ENCODE results near the gene ADGRG1.

Gene ADGRG1

GRCh38 chr16:57637424-57637823 is 9.0 kb downstream of the ADGRG1 start:
- DNase-seq, result no peak

- DNase-seq, result no peak
Observed at GRCh38 chr16:57637965-57638364, 9.5 kb downstream of the ADGRG1 start.

- no peak for DNase-seq
Observed at GRCh38 chr16:57638381-57638780, 10.0 kb downstream of the ADGRG1 start.

- peak; percentile 50 to 58 for DNase-seq
Observed at GRCh38 chr16:57639172-57639887, 10.9 kb downstream of the ADGRG1 start.

- no peak for DNase-seq
Observed at GRCh38 chr16:57640185-57640584, 11.8 kb downstream of the ADGRG1 start.

- no peak for DNase-seq
Observed at GRCh38 chr16:57640612-57641011, 12.2 kb downstream of the ADGRG1 start.

GRCh38 chr16:57642160-57643135 is 14.0 kb downstream of the ADGRG1 start:
- no peak for DNase-seq

GRCh38 chr16:57643147-57643874 is 14.9 kb downstream of the ADGRG1 start:
- no peak for DNase-seq

- no peak for DNase-seq
Observed at GRCh38 chr16:57643910-57644309, 15.5 kb downstream of the ADGRG1 start.

- no peak for DNase-seq
Observed at GRCh38 chr16:57644383-57645014, 16.1 kb downstream of the ADGRG1 start.

- DNase-seq, result no peak
Observed at GRCh38 chr16:57645169-57645568, 16.7 kb downstream of the ADGRG1 start.

- no peak for DNase-seq
Observed at GRCh38 chr16:57645691-57646387, 17.4 kb downstream of the ADGRG1 start.

GRCh38 chr16:57646388-57647039 is 18.1 kb downstream of the ADGRG1 start:
- no peak for DNase-seq

- no peak for DNase-seq
Observed at GRCh38 chr16:57647136-57647875, 18.9 kb downstream of the ADGRG1 start.

GRCh38 chr16:57648125-57648524 is 19.7 kb downstream of the ADGRG1 start:
- DNase-seq, result no peak

- peak; percentile 7 to 25 for DNase-seq
Observed at GRCh38 chr16:57648581-57649442, 20.4 kb downstream of the ADGRG1 start.

GRCh38 chr16:57649443-57649751 is 21.0 kb downstream of the ADGRG1 start:
- DNase-seq, result no peak

GRCh38 chr16:57649846-57650245 is 21.4 kb downstream of the ADGRG1 start:
- DNase-seq, result no peak

- no peak for DNase-seq
Observed at GRCh38 chr16:57651344-57652333, 23.2 kb downstream of the ADGRG1 start.
